GM13977 (cell line): ENCODE measurements around the gene CPNE4.

Experiments used
- DNase-seq: peaks from one replicate; pipeline ENCODE4 v3.0.0; 2012; ENCODE audit warnings: low spot score
- in situ Hi-C: fragments of 300-500 bp; cut with MboI; formaldehyde crosslinking; loops from one replicate; pipeline ENCODE4 v1.12.0; 2022; ENCODE audit warnings: low sequenced_read_pairs, low pct_unique_long_range_greater_than_20kb, mixed read lengths, inconsistent platforms; ENCODE audit not compliant: unreplicated experiment
- TF ChIP-seq, protein P1 (sequence below): IDR thresholded peaks from 2 replicates; pipeline ENCODE4 v1.5.1; 2012; ENCODE audit warnings: mild to moderate bottlenecking, control low read depth; ENCODE audit not compliant: insufficient read depth; ENCODE audit errors: extremely low read depth, missing control alignments

The CPNE4 gene

DNA sequence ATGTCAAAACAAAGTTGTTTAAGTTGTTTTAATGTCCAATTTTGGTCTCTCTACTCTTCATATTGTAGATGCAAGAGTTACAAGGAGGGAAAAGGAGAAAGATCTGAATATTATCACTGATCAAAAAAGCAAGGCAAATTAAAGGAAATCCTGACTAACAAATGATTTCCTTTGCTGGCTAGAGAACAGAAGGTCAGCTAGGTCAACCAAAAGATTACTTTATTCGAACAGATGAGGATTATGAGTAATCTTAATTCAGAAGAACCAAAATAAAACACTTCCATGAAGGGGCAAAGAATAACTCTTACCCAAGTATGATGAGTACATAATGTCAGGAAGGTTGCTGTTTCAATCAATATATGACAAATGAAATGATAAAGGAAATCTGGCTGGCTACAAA lies 33.8 kb downstream of the CPNE4 start:
- in situ Hi-C loops: loop anchor here (25.0 kb wide), 1 partner anchor 964 kb away; the partner anchor contains the start of genes ASTE1 and NEK11
- TF ChIP-seq, protein P1, sequence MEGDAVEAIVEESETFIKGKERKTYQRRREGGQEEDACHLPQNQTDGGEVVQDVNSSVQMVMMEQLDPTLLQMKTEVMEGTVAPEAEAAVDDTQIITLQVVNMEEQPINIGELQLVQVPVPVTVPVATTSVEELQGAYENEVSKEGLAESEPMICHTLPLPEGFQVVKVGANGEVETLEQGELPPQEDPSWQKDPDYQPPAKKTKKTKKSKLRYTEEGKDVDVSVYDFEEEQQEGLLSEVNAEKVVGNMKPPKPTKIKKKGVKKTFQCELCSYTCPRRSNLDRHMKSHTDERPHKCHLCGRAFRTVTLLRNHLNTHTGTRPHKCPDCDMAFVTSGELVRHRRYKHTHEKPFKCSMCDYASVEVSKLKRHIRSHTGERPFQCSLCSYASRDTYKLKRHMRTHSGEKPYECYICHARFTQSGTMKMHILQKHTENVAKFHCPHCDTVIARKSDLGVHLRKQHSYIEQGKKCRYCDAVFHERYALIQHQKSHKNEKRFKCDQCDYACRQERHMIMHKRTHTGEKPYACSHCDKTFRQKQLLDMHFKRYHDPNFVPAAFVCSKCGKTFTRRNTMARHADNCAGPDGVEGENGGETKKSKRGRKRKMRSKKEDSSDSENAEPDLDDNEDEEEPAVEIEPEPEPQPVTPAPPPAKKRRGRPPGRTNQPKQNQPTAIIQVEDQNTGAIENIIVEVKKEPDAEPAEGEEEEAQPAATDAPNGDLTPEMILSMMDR: no peak
- DNase-seq: no peak

- DNase-seq: no peak
- TF ChIP-seq, protein P1: no peak
- in situ Hi-C loops: no loop called here
Observed at GRCh38 chr3:131998027-131998426, 36.8 kb downstream of the CPNE4 start.

DNA sequence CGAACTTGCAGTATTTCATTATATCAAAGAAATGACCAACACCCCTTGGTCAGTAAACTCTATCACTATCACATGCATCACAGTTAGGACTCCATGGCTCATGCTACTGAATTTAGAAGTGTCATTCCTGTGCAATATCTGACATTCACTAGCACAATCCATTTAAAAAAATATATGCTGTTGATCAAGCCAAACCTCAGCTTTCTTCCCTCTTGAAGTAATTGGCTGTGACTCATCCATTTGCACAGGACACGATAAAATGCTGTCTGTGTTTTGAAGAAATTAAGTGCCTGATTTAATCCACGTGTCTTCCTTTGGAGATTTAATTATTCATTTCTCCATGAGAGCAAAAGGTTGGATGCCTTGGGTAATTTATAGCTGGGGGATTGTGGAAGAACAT lies 38.9 kb downstream of the CPNE4 start:
- TF ChIP-seq, protein P1: no peak
- DNase-seq: no peak
- in situ Hi-C loops: no loop called here

GRCh38 chr3:131989318-131989717 lies 45.5 kb downstream of the CPNE4 start:
- no peak for DNase-seq
- TF ChIP-seq, protein P1: no peak
- in situ Hi-C loops: no loop called here

GRCh38 chr3:131988209-131988608 lies 46.6 kb downstream of the CPNE4 start:
- TF ChIP-seq, protein P1: no peak
- in situ Hi-C loops: no loop called here
- no peak for DNase-seq

DNA sequence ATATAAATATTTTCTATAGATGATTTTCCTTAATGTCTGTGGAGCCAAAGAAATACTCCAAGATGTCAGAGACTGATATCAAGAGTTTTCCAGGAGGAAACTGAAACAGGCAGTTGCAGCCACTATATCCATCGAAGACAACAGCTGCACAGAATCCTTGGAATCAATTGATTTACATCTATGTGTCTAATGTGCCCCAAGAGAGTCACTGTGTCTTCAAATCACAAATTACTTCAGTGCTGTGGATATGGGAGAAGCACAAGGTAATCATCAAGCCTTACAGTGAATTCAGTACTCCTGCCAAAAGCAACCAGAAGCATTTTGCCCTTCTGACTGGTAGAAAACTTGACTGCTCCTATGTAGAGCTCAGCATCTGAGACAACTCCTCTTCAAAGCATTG lies 51.1 kb downstream of the CPNE4 start:
- TF ChIP-seq, protein P1: no peak
- DNase-seq: no peak
- in situ Hi-C loops: no loop called here

DNA sequence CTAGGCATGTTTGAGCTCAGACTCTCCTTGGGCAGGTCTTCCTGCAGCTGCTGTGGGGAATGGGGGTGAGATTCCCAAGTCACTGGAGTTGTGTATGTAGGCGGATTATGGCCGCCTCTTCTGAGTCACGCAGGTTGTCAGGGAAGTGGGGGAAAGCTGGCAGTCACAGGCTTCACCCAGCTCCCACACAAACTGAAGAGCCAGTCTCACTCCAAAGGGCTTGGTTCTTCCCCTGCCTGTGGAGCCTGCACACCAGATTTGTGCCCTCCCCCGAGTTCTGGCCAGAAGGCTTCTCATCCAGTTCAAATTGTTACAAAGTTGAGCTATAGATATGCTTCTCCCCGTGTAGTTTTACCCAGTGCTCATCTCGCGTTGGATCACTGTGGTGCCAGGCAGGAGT lies 53.5 kb downstream of the CPNE4 start:
- DNase-seq: no peak
- in situ Hi-C loops: no loop called here
- TF ChIP-seq, protein P1: no peak
